K562 (cell line): ENCODE measurements around the gene SLC25A17. TPM values are rescaled to one million over a fixed set of nuclear protein-coding genes. Genes with fewer than 3 reads are reported as not detected.

Source experiments
- ESRRB ChIP-seq: fragments of 250-450 bp; sonication (Bioruptor Pico); IDR thresholded peaks from 2 replicates; pipeline ENCODE4 v1.5.0; 2020; ENCODE audit warnings: mild to moderate bottlenecking, moderate library complexity, borderline replicate concordance
- FOXA1 ChIP-seq: fragments of 450-650 bp; IDR thresholded peaks from 2 replicates; pipeline ENCODE4 v1.6.1; 2016; ENCODE audit warnings: mild to moderate bottlenecking, borderline replicate concordance
- IFI16 ChIP-seq: fragments of 250-450 bp; sonication (Bioruptor Pico); IDR thresholded peaks from 2 replicates; pipeline ENCODE4 v2.1.2; 2022; ENCODE audit warnings: mild to moderate bottlenecking, inconsistent platforms
- ILF3 ChIP-seq: fragments of 450-650 bp; IDR thresholded peaks from 2 replicates; pipeline ENCODE4 v1.6.1; 2018; ENCODE audit warnings: antibody characterized with exemption, mild to moderate bottlenecking, moderate library complexity, borderline replicate concordance
- LEF1 ChIP-seq: fragments of 450-650 bp; IDR thresholded peaks from 2 replicates; pipeline ENCODE4 v1.6.1; 2016; ENCODE audit warnings: mild to moderate bottlenecking
- MTA2 ChIP-seq: fragments of 450-650 bp; IDR thresholded peaks from 2 replicates; pipeline ENCODE4 v1.6.1; 2016; ENCODE audit warnings: low read depth
- MYNN ChIP-seq, 2 experiments: sonication (generic); formaldehyde crosslinking in 1 of 2; IDR thresholded peaks; 2 replicates each; pipeline versions ENCODE4 v1.5.0 to v1.6.1; 2016 to 2020; ENCODE audit warnings: antibody characterized with exemption in 1 of 2, missing genetic modification reagents in 1 of 2
- NFIX ChIP-seq: fragments of 250-450 bp; sonication (Bioruptor Pico); IDR thresholded peaks from 2 replicates; pipeline ENCODE4 v1.4.0; 2020; ENCODE audit warnings: low read depth, mild to moderate bottlenecking, moderate library complexity
- RBM22 ChIP-seq: fragments of 200-400 bp; formaldehyde crosslinking; IDR thresholded peaks from 2 replicates; pipeline ENCODE4 v1.6.1; 2018; ENCODE audit warnings: low read length, low read depth; ENCODE audit not compliant: poor library complexity, severe bottlenecking
- TEAD1 ChIP-seq, 2 experiments: fragments of 450-650 bp in 1 of 2; sonication (generic) in 1 of 2; formaldehyde crosslinking; IDR thresholded peaks; 2 replicates each; pipeline versions ENCODE4 v1.4.0 to v1.8.0; 2020 to 2022; ENCODE audit warnings: mild to moderate bottlenecking in 2 of 2, missing genetic modification reagents in 1 of 2
- UBTF ChIP-seq, 2 experiments: IDR thresholded peaks; 2 replicates each; pipeline ENCODE4 v1.6.1; 2012; ENCODE audit warnings: improper control_type of control experiment in 2 of 2, low read depth in 2 of 2, low read length in 2 of 2, borderline replicate concordance in 1 of 2
- ZBTB9 ChIP-seq: fragments of 450-650 bp; formaldehyde crosslinking; IDR thresholded peaks from 2 replicates; pipeline ENCODE4 v1.4.0; 2020; ENCODE audit warnings: mild to moderate bottlenecking, moderate library complexity
- ZNF444 ChIP-seq: fragments of 250-450 bp; sonication (Bioruptor Pico); IDR thresholded peaks from 2 replicates; pipeline ENCODE4 v1.4.0; 2020; ENCODE audit warnings: mild to moderate bottlenecking, moderate library complexity
- ZNF518B ChIP-seq: fragments of 250-450 bp; sonication (Bioruptor Pico); IDR thresholded peaks from 2 replicates; pipeline ENCODE4 v1.5.0; 2021; ENCODE audit warnings: mild to moderate bottlenecking, moderate library complexity
- ZNF592 ChIP-seq: fragments of 450-650 bp; IDR thresholded peaks from 2 replicates; pipeline ENCODE4 v1.6.1; 2017; ENCODE audit warnings: antibody characterized with exemption, mild to moderate bottlenecking
- polyA plus RNA-seq, 8 experiments: library from polyadenylated mRNA; depleted of rRNA in 4 of 8; stranded (reverse) in 5 of 8; unstranded in 3 of 8; fragments of >200 nt; fragmentation: Nextera tagmentation in 2 of 8; fragmentation: Illumina TruSeq in 1 of 8; extraction: Ambion mirVana in 2 of 8; extraction: Trizol in 1 of 8; gene quantifications; 2 replicates each; pipeline versions ENCODE4 v1.2.1 to v1.2.3, GENCODE V29; 2011 to 2014; ENCODE audit warnings: inconsistent platforms in 1 of 8, missing spikeins in 1 of 8
- total RNA-seq, 7 experiments: library from RNA; depleted of rRNA in 6 of 7; stranded (reverse); fragments of >200 nt in 6 of 7; fragmentation: Illumina TruSeq in 2 of 7; extraction: Trizol in 2 of 7; gene quantifications; 2 replicates each; pipeline versions ENCODE4 v1.2.1 to v1.2.3, GENCODE V29; 2011 to 2021; ENCODE audit warnings: low replicate concordance in 1 of 7

Gene SLC25A17
- total and polyA plus RNA-seq, 9 of the 15 experiments (the other 6 are each of a cell fraction or from before 2014, with no cell fraction given), result 32.6 to 136 (median 56.2) TPM

GRCh38 chr22:40818747-40819598 lies at the start of gene SLC25A17 (continued):
- peak; percentile 46; the same call in 1 of the 2 replicates for TF ChIP-seq ZNF592
- no peak for TF ChIP-seq MTA2
- peak in 1 of 2 experiments; percentile 33; a peak in 1 of 4 replicates for TF ChIP-seq TEAD1 (CRISPR knock-in tag; IDR thresholded peaks at IDR 0.05)
- TF ChIP-seq RBM22, result no peak
- no peak for TF ChIP-seq NFIX (CRISPR knock-in tag)
- TF ChIP-seq MYNN (IDR thresholded peaks at IDR 0.05), result no peak
- no peak for TF ChIP-seq MYNN (CRISPR knock-in tag; IDR thresholded peaks at IDR 0.05)
- no peak for TF ChIP-seq ILF3
- TF ChIP-seq ZNF518B (CRISPR knock-in tag), result no peak
- no peak for TF ChIP-seq LEF1
- no peak for TF ChIP-seq ZNF444 (CRISPR knock-in tag)
- no peak for TF ChIP-seq IFI16
- TF ChIP-seq FOXA1, result no peak
- TF ChIP-seq UBTF (IDR thresholded peaks at IDR 0.05; ENCODE audit: borderline replicate concordance in 1 of 2, low read depth in 2 of 2, low read length in 2 of 2), result no peak
- no peak for TF ChIP-seq ESRRB
- TF ChIP-seq ZBTB9, result no peak
